ENCODE measurements around the gene CIB4. TPM values are rescaled to one million over a fixed set of nuclear protein-coding genes. Genes with fewer than 3 reads are reported as not detected.

Gene CIB4
- total and polyA plus RNA-seq, 2 of the 4 experiments (the other 2 are of a cell fraction) = not detected

GRCh38 chr2:26630235-26630634, 10.9 kb downstream of the CIB4 start:
- BruUV-seq (replicated peaks) = no TSS peak
- Histone ChIP-seq H3K23ac (ENCODE audit: low read depth, low read length) (no peak overlapping the region), H2AFZ (replicated peaks; ENCODE audit: low read length, poor library complexity) (no peak overlapping the region), H2BK20ac (ENCODE audit: low read depth, low read length) (no peak overlapping the region), H2AK9ac (replicated peaks; ENCODE audit: low read depth, low read length, poor library complexity) (no peak overlapping the region), H3K27me3 (ENCODE audit: control insufficient read depth, insufficient read depth, low read length) (peaks cover 40% of the 10 kb centered on the region), H4K8ac (ENCODE audit: low read depth in 2 of 2, low read length in 2 of 2) (no peak overlapping the region), H4K20me1 (ENCODE audit: insufficient read depth, low read length) (no peaks in the 10 kb centered on the region), H4K91ac (ENCODE audit: insufficient read depth, low read depth, low read length) (no peak overlapping the region), H3K9me3 (ENCODE audit: control insufficient read depth, insufficient read depth, low read length) (peaks cover 2% of the 10 kb centered on the region; the same call in 1 of the 2 replicates), H4K5ac (ENCODE audit: low read depth, low read length) (no peak overlapping the region), H3K4me1 (ENCODE audit: control insufficient read depth, insufficient read depth, low read length) (no peaks in the 10 kb centered on the region), H3K9ac (ENCODE audit: low read depth, low read length) (no peak overlapping the region), H3K56ac (ENCODE audit: extremely low read depth, insufficient read depth, low read length) (no peak overlapping the region), H3K4me3 (ENCODE audit: insufficient read depth, low read depth, low read length) (no peak overlapping the region), H3K36me3 (ENCODE audit: control insufficient read depth, insufficient read depth, low read length) (no peaks in the 10 kb centered on the region), H3K27ac (ENCODE audit: insufficient read depth, low read length) (no peak overlapping the region), H3K4me2 (ENCODE audit: low read depth, low read length) (no peak overlapping the region), H3K18ac (ENCODE audit: low read depth, low read length) (no peak overlapping the region), H3K79me1 (ENCODE audit: low read depth in 1 of 2, low read length in 2 of 2) (no peaks in the 10 kb centered on the region), H2BK120ac (ENCODE audit: low read depth, low read length) (no peak overlapping the region), H3K9me1 (ENCODE audit: insufficient read depth, low read length) (no peaks in the 10 kb centered on the region), H3K14ac (replicated peaks; ENCODE audit: low read depth, low read length) (no peak overlapping the region), H3K4ac (ENCODE audit: low read depth, low read length) (no peak overlapping the region), H2BK15ac (ENCODE audit: low read depth, low read length) (no peak overlapping the region), H2AK5ac (ENCODE audit: low read depth, low read length) (no peak overlapping the region), H2BK5ac (ENCODE audit: low read depth, low read length, poor library complexity, severe bottlenecking) (no peak overlapping the region)
- intact Hi-C loops (cut with micrococcal nuclease) (no loop called here), in situ Hi-C loops (cut with MboI; ENCODE audit: low sequenced_read_pairs) (no loop called here), dilution Hi-C loops (cut with HindIII; ENCODE audit: low sequenced_read_pairs, unreplicated experiment) (no loop called here)
- ChIA-PET POLR2A (ENCODE audit: unreplicated experiment) (no interaction called here), CTCF (no interaction called here)
- no peak for DNase-seq
- TF ChIP-seq SMC3 (IDR thresholded peaks at IDR 0.05; ENCODE audit: low read depth, low read length) (no peak), NFE2L2 (IDR thresholded peaks at IDR 0.05; ENCODE audit: low read depth, low read length) (no peak), RCOR1 (IDR thresholded peaks at IDR 0.05; ENCODE audit: insufficient replicate concordance, low read length) (no peak), CEBPB (IDR thresholded peaks at IDR 0.05; ENCODE audit: low read depth, low read length) (no peak), POLR2A (IDR thresholded peaks at IDR 0.05; ENCODE audit: low read depth, low read length) (no peak), FOS (IDR thresholded peaks at IDR 0.05; ENCODE audit: low read depth, low read length) (no peak), BHLHE40 (IDR thresholded peaks at IDR 0.05; ENCODE audit: low read depth, low read length) (no peak), RFX5 (IDR thresholded peaks at IDR 0.05; ENCODE audit: low read depth, low read length) (no peak), CHD1 (IDR thresholded peaks at IDR 0.05; ENCODE audit: low read depth, low read length) (no peak)
- TF ChIP-seq, protein P1, sequence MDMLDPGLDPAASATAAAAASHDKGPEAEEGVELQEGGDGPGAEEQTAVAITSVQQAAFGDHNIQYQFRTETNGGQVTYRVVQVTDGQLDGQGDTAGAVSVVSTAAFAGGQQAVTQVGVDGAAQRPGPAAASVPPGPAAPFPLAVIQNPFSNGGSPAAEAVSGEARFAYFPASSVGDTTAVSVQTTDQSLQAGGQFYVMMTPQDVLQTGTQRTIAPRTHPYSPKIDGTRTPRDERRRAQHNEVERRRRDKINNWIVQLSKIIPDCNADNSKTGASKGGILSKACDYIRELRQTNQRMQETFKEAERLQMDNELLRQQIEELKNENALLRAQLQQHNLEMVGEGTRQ (IDR thresholded peaks at IDR 0.05; ENCODE audit: low read depth, low read length) = no peak
- 80% methylated on average over 1 of the region's 4 CpGs; no CpG with 5 or more reads in 1 of the 2 experiments for WGBS, 2 experiments (ENCODE audit: extremely low coverage in 2 of 2, insufficient read length in 1 of 2)
- no peak for ATAC-seq (ENCODE audit: low read depth)

Data from IMR-90 (cell line).